Astrocyte (in vitro differentiated cells and primary cell): ENCODE data around the gene ABCA1.

Experiments
- EZH2 ChIP-seq: IDR thresholded peaks from 2 replicates; pipeline ENCODE4 v1.6.1; 2012; ENCODE audit warnings: mild to moderate bottlenecking, low read length, inconsistent platforms; ENCODE audit not compliant: insufficient read depth
- TF ChIP-seq, protein P1 (sequence below): IDR thresholded peaks from 2 replicates; pipeline ENCODE4 v1.5.1; 2011; ENCODE audit warnings: low read depth, mild to moderate bottlenecking, inconsistent platforms, low read length, moderate library complexity; ENCODE audit not compliant: insufficient read depth

DNA sequence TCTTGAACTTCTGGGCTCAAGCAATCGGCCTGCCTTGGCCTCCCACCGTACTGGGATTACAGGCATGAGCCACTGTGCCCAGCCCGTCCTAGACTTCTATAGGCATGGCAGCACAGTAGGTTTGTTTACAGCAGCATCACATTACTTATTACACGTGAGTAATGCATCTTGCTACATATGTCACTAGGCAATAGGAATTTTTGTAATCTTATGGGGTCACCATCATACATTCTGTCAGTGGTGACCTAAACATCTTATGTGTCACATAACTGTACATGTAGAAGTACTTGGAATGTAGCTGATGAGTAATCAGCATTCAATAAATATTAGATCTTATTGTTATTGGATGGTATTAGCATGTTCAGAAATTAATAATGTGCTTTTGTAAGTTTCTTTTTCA lies 22.9 kb upstream of the ABCA1 start:
- TF ChIP-seq, protein P1, sequence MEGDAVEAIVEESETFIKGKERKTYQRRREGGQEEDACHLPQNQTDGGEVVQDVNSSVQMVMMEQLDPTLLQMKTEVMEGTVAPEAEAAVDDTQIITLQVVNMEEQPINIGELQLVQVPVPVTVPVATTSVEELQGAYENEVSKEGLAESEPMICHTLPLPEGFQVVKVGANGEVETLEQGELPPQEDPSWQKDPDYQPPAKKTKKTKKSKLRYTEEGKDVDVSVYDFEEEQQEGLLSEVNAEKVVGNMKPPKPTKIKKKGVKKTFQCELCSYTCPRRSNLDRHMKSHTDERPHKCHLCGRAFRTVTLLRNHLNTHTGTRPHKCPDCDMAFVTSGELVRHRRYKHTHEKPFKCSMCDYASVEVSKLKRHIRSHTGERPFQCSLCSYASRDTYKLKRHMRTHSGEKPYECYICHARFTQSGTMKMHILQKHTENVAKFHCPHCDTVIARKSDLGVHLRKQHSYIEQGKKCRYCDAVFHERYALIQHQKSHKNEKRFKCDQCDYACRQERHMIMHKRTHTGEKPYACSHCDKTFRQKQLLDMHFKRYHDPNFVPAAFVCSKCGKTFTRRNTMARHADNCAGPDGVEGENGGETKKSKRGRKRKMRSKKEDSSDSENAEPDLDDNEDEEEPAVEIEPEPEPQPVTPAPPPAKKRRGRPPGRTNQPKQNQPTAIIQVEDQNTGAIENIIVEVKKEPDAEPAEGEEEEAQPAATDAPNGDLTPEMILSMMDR = no peak
- no peak for TF ChIP-seq EZH2
